HG03354 (cell line): ENCODE data around the gene GAREM1.

ENCODE experiments used
- ATAC-seq: cut with Tn5 transposase; IDR thresholded peaks from one replicate; pipeline ENCODE4 v1.9.1; 2021; ENCODE audit warnings: mild to moderate bottlenecking; ENCODE audit not compliant: unreplicated experiment, poor library complexity, severe bottlenecking

GAREM1 gene

GRCh38 chr18:32429402-32429801 lies 41.3 kb downstream of the GAREM1 start:
- no peak for ATAC-seq

GRCh38 chr18:32427084-32427900 lies 43.4 kb downstream of the GAREM1 start:
- ATAC-seq, result no peak

GRCh38 chr18:32425466-32425865 lies 45.2 kb downstream of the GAREM1 start:
- no peak for ATAC-seq

- no peak for ATAC-seq
Measured at GRCh38 chr18:32424696-32425095, 46.0 kb downstream of the GAREM1 start.

GRCh38 chr18:32422978-32423740 lies 47.5 kb downstream of the GAREM1 start:
- no peak for ATAC-seq

GRCh38 chr18:32422201-32422600 lies 48.5 kb downstream of the GAREM1 start:
- ATAC-seq, result no peak

- ATAC-seq, result no peak
Measured at GRCh38 chr18:32420084-32420750, 50.5 kb downstream of the GAREM1 start.

GRCh38 chr18:32418148-32418547 lies 52.5 kb downstream of the GAREM1 start:
- ATAC-seq, result no peak

- no peak for ATAC-seq
Measured at GRCh38 chr18:32405588-32405987, 65.1 kb downstream of the GAREM1 start.

GRCh38 chr18:32401621-32402020 lies 69.1 kb downstream of the GAREM1 start:
- no peak for ATAC-seq

GRCh38 chr18:32393407-32393806 lies 77.3 kb downstream of the GAREM1 start:
- ATAC-seq, result no peak

GRCh38 chr18:32391126-32391525 lies 79.6 kb downstream of the GAREM1 start:
- ATAC-seq, result no peak

GRCh38 chr18:32389858-32390257 lies 80.8 kb downstream of the GAREM1 start:
- ATAC-seq, result no peak

GRCh38 chr18:32389191-32389590 lies 81.5 kb downstream of the GAREM1 start:
- no peak for ATAC-seq

GRCh38 chr18:32386471-32386870 lies 84.2 kb downstream of the GAREM1 start:
- no peak for ATAC-seq

GRCh38 chr18:32383050-32383819 lies 87.4 kb downstream of the GAREM1 start:
- ATAC-seq, result no peak

GRCh38 chr18:32381761-32382160 lies 88.9 kb downstream of the GAREM1 start:
- ATAC-seq, result no peak

- ATAC-seq, result no peak
Measured at GRCh38 chr18:32380559-32380958, 90.1 kb downstream of the GAREM1 start.

GRCh38 chr18:32379891-32380290 lies 90.8 kb downstream of the GAREM1 start:
- ATAC-seq, result no peak

GRCh38 chr18:32378705-32379104 lies 92.0 kb downstream of the GAREM1 start:
- no peak for ATAC-seq
